Thyroid gland (tissue), 4 donors: ENCODE measurements around the gene PARD6B.

Experiments used
- CTCF ChIP-seq, 6 experiments: fragments of 200-600 bp in 3 of 6; fragments of 450-650 bp in 3 of 6; sonication (generic) in 3 of 6; IDR thresholded peaks; one replicate each; pipeline ENCODE4 v1.5.1; 2016 to 2019; ENCODE audit warnings: antibody characterized with exemption in 6 of 6, mild to moderate bottlenecking in 2 of 6, inconsistent platforms in 1 of 6, moderate library complexity in 1 of 6
- POLR2A ChIP-seq, 2 donors: fragments of 450-650 bp; IDR thresholded peaks; one replicate each; pipeline ENCODE4 v1.6.1; 2017; ENCODE audit warnings: antibody characterized with exemption in 2 of 2, mild to moderate bottlenecking in 2 of 2, moderate library complexity in 1 of 2

DNA sequence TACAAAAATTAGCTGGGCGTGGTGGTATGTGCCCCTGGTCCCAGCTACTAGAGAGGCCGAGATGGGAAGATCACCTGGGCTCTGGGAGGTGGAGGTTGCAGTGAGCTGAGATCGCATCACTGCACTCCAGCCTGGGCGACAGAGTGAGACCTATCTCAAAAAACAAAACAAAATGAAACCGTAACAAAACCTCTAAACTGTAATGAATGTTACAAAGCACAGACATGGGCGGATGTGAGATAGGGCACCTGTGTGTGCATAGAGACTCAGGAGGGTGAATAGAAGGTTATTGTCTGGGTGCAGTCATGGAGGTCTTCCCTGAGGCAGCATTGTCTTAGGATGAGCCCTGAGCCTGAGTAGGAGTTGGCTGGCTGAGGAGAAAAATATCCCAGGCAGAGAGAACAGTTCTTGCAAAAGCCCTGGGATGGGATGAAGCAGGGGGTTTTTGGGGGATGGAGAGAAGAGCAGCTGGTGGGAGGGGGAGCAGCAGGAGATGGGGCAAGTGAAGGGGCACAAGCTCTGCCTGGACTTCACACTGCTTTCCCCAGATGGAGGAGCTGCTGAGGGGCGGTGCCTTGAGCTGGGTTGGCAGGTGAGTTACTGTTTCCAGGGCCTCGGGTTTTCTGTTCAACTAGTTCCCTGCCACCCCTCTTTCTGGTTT lies 68.6 kb downstream of the PARD6B start:
- no peak for TF ChIP-seq CTCF (IDR thresholded peaks at IDR 0.05)
- no peak for TF ChIP-seq POLR2A (IDR thresholded peaks at IDR 0.05)
